ENCODE results near the gene ACKR4. TPM values are rescaled to one million over a fixed set of nuclear protein-coding genes. Genes with fewer than 3 reads are reported as not detected.

ACKR4 gene
- total and polyA plus RNA-seq, 2 donors (not counting 1 experiment from before 2014, with no cell fraction given) = 0.15 to 0.21 TPM

DNA sequence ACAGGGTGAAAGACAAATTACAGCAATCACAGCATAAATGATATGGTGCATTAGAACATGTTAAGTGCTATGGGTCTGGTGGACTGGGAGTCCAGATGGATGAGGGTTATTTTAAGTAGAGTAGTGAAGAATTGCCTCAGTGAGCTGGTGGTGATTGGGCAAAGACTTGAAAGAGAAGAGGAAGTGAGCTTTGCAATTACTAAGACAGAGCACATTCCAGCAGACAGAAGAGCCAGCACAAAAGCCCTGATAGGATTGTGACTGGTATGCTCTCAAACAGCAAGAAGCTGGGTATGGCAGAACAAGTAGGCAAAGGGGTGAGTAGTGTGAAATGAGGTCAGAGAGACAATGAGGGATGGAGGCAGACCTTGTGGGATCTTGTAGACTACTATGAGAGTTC lies 2.1 kb upstream of the ACKR4 start:
- Histone ChIP-seq H3K36me3 (replicated peaks in 1 of 2; ENCODE audit: control extremely low read depth in 1 of 2, control insufficient read depth in 1 of 2, extremely low read depth in 1 of 2, insufficient read depth in 2 of 2, low read length in 1 of 2) (peaks cover 0 to 2% of the 10 kb centered on the region in 2 experiments), H3K9me3 (ENCODE audit: control extremely low read depth in 1 of 3, control insufficient read depth in 2 of 3, insufficient read depth in 1 of 3, low read length in 2 of 3) (no peaks in the 10 kb centered on the region), H3K79me2 (ENCODE audit: control insufficient read depth, insufficient read depth, low read length) (no peaks in the 10 kb centered on the region), H3K4me3 (ENCODE audit: control extremely low read depth in 1 of 5, extremely low read depth in 1 of 5, insufficient read depth in 1 of 5, low read depth in 2 of 5, low read length in 4 of 5) (no peak overlapping the region), H2AFZ (ENCODE audit: insufficient read depth, low read depth, low read length, poor library complexity, severe bottlenecking) (no peak overlapping the region), H3K27me3 (replicated peaks in 1 of 4; ENCODE audit: control extremely low read depth in 1 of 4, control insufficient read depth in 3 of 4, insufficient read depth in 4 of 4, low read length in 3 of 4) (no peaks in the 10 kb centered on the region), H3K4me1 (ENCODE audit: control insufficient read depth in 2 of 2, insufficient read depth in 2 of 2, low read length in 2 of 2) (no peaks in the 10 kb centered on the region), H4K20me1 (ENCODE audit: control insufficient read depth, insufficient read depth, low read length, poor library complexity, severe bottlenecking) (no peaks in the 10 kb centered on the region), H3K27ac (ENCODE audit: low read length in 2 of 2) (no peak overlapping the region), H3K9ac (ENCODE audit: low read length) (no peak overlapping the region), H3K4me2 (replicated peaks; ENCODE audit: low read depth, low read length, poor library complexity, severe bottlenecking) (no peak overlapping the region)
- Mint-ChIP-seq H3K4me3 (no peak overlapping the region), H3K4me1 (no peaks in the 10 kb centered on the region), H3K27ac (no peak overlapping the region), H3K9me3 (ENCODE audit: insufficient read depth) (peaks cover 3% of the 10 kb centered on the region), H3K27me3 (no peaks in the 10 kb centered on the region)
- ATAC-seq (ENCODE audit: low read depth) (no peak), DNase-seq (no peak)
- intact Hi-C loops (cut with micrococcal nuclease) = no loop called here
- ChIA-PET CTCF (interaction anchor here (1.9 kb wide), 1 partner anchor 59 kb away, joined by 4 read pairs; no protein-coding TSS in a partner anchor), POLR2A (no interaction called here)
- TF ChIP-seq, protein P1, sequence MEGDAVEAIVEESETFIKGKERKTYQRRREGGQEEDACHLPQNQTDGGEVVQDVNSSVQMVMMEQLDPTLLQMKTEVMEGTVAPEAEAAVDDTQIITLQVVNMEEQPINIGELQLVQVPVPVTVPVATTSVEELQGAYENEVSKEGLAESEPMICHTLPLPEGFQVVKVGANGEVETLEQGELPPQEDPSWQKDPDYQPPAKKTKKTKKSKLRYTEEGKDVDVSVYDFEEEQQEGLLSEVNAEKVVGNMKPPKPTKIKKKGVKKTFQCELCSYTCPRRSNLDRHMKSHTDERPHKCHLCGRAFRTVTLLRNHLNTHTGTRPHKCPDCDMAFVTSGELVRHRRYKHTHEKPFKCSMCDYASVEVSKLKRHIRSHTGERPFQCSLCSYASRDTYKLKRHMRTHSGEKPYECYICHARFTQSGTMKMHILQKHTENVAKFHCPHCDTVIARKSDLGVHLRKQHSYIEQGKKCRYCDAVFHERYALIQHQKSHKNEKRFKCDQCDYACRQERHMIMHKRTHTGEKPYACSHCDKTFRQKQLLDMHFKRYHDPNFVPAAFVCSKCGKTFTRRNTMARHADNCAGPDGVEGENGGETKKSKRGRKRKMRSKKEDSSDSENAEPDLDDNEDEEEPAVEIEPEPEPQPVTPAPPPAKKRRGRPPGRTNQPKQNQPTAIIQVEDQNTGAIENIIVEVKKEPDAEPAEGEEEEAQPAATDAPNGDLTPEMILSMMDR (IDR thresholded peaks at IDR 0.05) = no peak

DNA sequence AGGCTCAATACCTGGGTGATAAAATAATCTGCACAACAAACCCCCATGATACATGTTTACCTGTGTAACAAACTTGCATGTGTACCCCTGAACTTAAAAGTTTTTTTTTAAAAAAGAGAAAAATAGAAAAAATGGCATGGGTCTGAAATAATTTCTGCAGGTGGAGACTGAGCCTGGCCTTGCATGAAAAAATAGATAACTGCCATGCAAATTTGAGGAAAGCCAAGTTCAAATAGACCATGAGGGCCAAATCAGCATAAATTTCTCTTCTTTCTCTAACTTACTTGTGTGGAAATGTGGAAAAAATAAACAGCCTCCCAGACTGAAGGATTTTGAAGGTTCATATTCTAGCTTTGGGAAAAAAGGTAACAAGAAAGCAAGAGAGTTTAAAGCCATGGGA lies 744 bp upstream of the ACKR4 start:
- ATAC-seq (ENCODE audit: low read depth) (no peak), DNase-seq (no peak)
- Histone ChIP-seq H3K27me3 (replicated peaks in 1 of 4; ENCODE audit: control extremely low read depth in 1 of 4, control insufficient read depth in 3 of 4, insufficient read depth in 4 of 4, low read length in 3 of 4) (no peaks in the 10 kb centered on the region), H3K79me2 (ENCODE audit: control insufficient read depth, insufficient read depth, low read length) (no peaks in the 10 kb centered on the region), H3K4me1 (ENCODE audit: control insufficient read depth in 2 of 2, insufficient read depth in 2 of 2, low read length in 2 of 2) (no peaks in the 10 kb centered on the region), H3K4me2 (replicated peaks; ENCODE audit: low read depth, low read length, poor library complexity, severe bottlenecking) (no peak overlapping the region), H3K36me3 (replicated peaks in 1 of 2; ENCODE audit: control extremely low read depth in 1 of 2, control insufficient read depth in 1 of 2, extremely low read depth in 1 of 2, insufficient read depth in 2 of 2, low read length in 1 of 2) (no peaks in the 10 kb centered on the region), H3K9me3 (ENCODE audit: control extremely low read depth in 1 of 3, control insufficient read depth in 2 of 3, insufficient read depth in 1 of 3, low read length in 2 of 3) (no peaks in the 10 kb centered on the region), H2AFZ (ENCODE audit: insufficient read depth, low read depth, low read length, poor library complexity, severe bottlenecking) (no peak overlapping the region), H4K20me1 (ENCODE audit: control insufficient read depth, insufficient read depth, low read length, poor library complexity, severe bottlenecking) (no peaks in the 10 kb centered on the region), H3K4me3 (ENCODE audit: control extremely low read depth in 1 of 5, extremely low read depth in 1 of 5, insufficient read depth in 1 of 5, low read depth in 2 of 5, low read length in 4 of 5) (no peak overlapping the region), H3K27ac (ENCODE audit: low read length in 2 of 2) (no peak overlapping the region), H3K9ac (ENCODE audit: low read length) (no peak overlapping the region)
- no peak overlapping the region for H3K27ac Mint-ChIP-seq
- intact Hi-C loops (cut with micrococcal nuclease) = no loop called here
- POLR2A ChIA-PET = no interaction called here
- no peaks in the 10 kb centered on the region for H3K4me1 Mint-ChIP-seq
- CTCF ChIA-PET = no interaction called here
- no peaks in the 10 kb centered on the region for H3K27me3 Mint-ChIP-seq
- no peak for TF ChIP-seq EZH2 (IDR thresholded peaks at IDR 0.05; ENCODE audit: borderline replicate concordance, insufficient read depth, low read depth, low read length, poor library complexity, severe bottlenecking)
- TF ChIP-seq, protein P1 (IDR thresholded peaks at IDR 0.05) = no peak
- H3K9me3 Mint-ChIP-seq (ENCODE audit: insufficient read depth) = no peaks in the 10 kb centered on the region
- H3K4me3 Mint-ChIP-seq = no peak overlapping the region

Measured in B cell (primary cell).